Measurements from ENCODE around the gene SLC29A2.

Gene SLC29A2

DNA sequence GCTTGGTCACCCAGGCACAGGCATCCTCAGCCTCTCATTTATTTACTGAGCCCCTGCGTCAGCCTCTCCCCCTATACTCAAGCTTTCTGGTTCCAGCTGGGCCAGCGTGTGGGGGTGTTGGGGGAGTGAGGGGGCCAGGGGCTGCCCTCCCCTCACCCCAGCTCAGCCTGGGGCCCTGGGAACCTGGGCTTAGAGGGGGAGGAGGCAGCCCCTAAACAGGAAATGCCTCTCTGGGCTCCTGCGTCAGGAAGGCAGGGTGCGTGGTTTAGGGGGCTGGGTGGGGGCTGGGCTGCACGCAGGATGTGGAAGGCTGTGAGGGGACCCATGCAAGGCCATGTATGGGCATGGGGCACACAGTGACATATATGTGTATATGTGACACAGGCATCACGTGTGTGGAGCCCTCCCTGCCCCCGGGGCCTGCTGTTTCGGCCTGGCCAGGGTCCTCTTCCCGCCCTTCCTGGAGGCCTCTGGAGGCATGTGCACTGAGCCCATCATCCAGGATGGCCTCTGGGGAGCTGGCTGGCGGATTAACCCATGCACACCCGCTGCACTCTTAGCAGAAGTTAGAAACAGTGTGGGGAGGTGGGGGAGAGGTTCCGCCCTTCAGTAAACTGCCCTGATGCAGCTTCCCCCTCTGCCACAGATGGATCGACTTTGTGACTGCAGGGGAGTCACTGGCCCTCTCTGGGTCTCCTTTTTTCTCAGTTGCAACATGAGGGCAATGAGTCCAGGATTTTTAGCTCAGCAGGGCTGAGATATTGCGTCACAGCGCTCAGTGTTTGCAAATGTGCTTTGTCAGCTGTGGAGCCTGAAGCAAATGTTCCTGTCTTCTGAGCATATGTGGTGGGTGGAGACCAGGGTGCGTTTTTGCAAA, 53.6 kb downstream of the SLC29A2 start:
- DNase-seq (ENCODE audit: low read depth in 2 of 2) = peak; percentile 76 to 79

- DNase-seq (ENCODE audit: low read depth in 2 of 2) = peak; percentile 35 to 48
Observed at GRCh38 chr11:66317322-66317722, 54.2 kb downstream of the SLC29A2 start.

DNA sequence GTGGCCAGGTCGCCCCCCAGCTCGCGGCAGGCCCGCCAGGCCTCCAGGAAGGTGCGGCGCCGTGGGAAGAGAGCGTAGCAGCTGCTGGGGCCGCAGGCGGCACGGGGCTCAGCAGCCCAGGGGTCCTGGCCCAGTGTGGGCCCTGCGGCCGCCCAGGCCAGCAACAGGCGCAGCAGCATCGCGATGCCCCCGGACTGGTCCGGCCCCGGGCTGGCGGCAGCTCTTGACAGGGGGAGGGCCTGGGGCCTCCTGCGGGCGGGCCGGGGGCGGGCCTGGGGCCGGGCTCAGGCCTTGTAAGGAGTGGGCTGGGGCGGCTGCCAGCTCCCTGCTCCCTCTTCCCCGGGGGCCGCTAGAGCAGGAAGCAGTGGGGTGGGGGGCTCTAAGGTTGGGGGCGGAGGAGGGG, 54.7 kb downstream of the SLC29A2 start, which contains the start of gene CD248:
TSS of gene CD248 (minus strand) at position 196 of the 403 bp plus-strand sequence. CDS start at position 179, 17 bp downstream.
- DNase-seq (ENCODE audit: low read depth in 2 of 2) = peak; percentile 80

DNA sequence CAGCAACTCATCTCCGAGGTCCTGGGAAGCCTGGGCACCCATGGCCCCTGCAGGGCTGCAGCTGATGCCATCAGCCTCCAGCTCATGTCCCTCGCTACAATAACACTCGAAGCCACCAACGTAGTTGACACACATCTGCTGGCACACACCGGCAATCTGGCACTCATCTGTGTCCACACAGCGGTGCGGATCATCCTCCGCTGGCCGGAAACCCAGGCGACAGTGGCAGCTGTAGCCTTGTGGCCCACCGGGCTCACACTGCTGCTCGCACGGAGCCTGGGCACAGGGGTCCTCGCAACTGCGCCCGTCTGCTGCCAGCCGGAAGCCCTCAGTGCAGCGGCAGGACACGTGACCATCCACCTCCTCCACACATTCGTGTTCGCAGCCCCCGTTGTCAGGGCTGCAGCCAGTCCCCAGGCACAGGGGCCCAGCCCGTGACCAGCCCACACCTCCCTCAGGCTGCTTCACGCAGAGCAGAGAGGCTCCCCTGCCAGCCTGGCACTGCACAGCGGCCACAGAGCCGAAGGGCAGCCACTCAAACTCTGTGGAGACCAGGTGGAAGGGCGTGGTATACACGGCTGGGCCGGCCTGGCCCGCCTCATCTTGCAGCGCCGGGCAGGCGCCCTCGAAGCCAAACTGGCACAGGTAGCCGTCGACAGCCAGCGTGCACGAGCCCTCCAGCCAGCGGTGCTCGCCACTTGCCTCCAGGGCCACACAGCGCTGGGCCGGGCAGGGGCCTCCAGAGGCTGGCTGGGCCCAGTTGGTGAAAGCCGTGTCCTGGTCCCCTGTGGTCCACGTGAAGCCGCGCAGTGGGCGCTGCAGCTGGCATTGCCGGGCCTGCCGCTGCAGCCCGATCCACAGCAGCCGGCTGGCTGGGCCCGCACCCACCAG, 55.4 kb downstream of the SLC29A2 start:
- DNase-seq (ENCODE audit: low read depth in 2 of 2) = no peak

DNA sequence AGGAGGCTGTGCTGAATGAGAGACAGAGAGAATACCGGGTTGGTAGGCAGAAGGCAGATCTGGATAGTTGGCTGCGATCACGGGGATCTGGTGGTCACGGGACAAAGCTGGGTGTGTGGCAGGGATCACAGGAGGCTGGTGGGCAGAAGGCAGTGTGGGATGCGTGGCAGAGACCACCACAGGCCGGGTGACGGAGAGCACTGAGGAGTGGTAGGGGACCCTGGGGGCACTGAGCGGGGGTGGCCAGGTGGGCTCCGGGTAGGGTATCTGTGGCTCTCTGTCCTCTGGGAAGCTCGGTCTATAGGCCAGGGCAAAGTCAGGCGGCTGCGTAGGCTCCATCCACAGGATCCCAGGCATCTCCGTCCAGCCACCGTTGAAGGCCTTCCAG, 56.1 kb downstream of the SLC29A2 start:
- no peak for DNase-seq (ENCODE audit: low read depth in 2 of 2)

DNA sequence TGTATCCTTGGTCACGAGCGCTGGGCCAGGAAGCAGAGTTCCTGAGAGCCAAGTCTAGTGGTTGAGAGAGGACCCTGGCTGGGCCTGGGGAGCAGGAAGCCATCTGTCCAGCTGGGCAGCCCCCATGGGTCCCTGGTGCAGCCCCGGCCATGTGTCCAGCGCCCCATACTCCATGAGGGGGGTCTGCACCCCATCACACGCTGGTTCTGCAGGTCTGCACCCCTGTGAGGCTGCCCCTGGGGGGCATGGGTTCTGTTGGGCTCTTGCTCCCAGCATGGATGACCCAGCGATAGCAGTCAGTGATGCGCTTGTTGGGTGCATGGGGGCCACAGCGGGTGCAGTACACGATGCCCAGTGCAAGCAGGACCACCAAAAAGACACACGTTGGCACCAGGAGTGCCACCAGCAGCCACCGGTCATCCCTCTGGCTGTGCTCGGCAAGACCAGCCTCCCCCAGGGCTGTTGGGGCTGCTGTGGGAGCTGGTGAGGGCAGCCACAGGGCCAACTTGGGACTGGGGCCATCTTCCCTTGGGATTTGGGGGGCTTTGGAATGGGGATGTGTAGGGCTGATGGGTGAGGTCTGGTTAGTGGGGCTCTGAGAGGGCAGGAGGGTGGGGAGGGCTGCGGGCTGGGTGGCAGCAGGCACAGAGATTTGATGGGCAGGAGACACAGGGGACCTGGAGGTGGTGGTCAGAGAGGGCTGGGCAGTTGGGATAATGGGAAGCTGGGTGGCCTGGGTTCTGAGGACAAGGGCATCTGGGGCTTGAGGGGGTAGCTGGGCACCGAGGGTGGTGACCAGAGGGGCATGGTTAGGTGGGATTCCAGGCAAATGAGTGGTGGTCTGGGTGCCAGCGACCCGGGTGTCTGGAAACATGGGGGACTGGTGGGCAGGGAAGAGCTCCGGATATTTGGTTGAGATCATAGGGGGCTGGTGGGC, 56.7 kb downstream of the SLC29A2 start:
- no peak for DNase-seq (ENCODE audit: low read depth in 2 of 2)

- no peak for DNase-seq (ENCODE audit: low read depth in 2 of 2)
Observed at GRCh38 chr11:66314186-66314501, 57.4 kb downstream of the SLC29A2 start.

DNA sequence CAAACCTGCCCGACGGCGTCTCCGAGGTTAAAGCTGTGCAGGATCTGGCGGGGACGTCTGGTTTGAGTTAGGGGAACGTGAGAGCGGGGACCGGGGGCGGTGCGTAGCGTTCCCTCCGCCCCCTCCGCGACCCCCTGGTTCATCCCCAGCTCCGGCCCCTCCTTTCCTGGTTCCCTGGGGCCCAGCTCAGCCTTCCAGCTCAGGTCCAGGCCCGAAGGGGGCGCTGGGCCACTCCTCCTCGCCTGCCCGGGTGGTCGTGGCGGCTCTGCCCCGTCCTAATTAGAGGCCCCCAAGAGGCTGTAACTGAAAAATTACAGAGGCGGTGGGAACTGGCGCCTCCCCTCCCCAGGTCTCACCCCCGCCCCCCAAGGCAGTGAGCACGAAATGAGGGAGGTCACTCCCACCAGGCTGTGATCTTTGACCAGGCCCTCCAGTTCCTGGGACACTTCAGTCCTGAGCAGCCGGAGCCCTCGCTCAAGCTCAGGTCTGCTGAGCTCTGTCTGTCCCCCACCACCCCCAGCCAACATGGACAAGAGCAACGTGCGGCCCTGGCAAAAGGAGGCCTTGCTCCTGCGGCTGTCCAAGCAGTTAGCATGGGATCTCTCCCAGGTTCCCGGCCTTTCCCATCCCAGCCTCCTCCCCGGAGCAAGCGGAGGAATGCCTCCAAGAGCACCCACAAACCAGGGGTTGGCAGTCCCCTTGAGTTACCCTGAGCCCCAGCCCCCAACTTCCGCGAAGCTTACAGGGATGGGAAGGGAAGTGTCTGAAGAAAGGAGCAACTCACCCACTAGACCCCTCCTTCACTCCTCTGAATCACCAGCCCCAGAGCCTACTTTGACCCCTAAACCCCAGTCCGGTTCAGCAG, 58.0 kb downstream of the SLC29A2 start:
- no peak for DNase-seq (ENCODE audit: low read depth in 2 of 2)

DNA sequence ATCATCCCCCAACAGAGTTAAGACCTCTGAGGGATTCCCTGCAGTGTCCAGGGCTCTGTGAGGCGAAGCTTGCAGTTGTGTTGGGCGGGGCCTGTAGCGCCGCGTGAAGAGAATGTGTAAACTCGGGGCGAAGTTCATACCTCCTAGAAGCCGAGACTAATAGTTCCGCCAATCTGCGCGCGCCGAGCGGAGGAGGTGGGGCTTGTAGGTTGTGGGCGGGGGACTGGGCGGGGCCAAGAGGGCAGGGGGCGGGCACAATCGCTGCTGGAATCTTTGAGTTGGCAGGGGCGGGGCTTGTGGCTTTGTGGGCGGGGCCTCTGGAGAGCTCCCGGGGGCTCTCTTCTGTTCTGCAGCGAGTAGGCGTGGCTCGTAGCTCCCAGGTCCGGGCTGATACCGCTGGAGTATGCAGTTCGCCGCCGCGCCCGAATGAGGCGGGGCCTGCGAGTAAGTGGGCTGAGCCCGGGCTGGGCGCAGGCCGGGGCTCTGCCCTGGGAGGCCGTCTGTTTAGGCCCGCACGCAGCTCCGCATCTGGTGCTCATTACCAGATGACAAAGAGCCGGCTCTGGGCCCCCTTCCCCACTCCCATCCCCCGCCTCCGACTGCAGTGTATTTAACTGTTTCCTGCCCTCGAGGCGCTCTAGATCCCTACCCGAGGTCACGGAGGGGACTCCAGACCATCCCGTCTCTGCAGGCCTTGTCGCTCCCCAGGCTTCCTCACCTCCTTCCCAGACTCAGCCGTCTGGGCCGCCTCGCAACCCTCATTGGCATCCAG, 58.8 kb downstream of the SLC29A2 start:
- peak; percentile 99 for DNase-seq (ENCODE audit: low read depth in 2 of 2)

Data from fibroblast of skin of left biceps (primary cell).